Progenitor cell of endocrine pancreas (in vitro differentiated cells): Measurements from ENCODE around the gene TOM1L2. TPM values are rescaled to one million over a fixed set of nuclear protein-coding genes. Genes with fewer than 3 reads are reported as not detected.
A peak's percentile ranks its signal among the peaks of the same experiment; 100 is the strongest.

Source experiments
- DNase-seq: peaks from one replicate; pipeline ENCODE4 v3.0.0; 2021; ENCODE audit warnings: low spot score; ENCODE audit not compliant: unreplicated experiment
- H3K27ac Mint-ChIP-seq: 2 replicates; pipeline ENCODE4 v1.8.0; 2021; ENCODE audit warnings: mild to moderate bottlenecking, moderate library complexity, mixed read lengths
- H3K27me3 Mint-ChIP-seq: 2 replicates; pipeline ENCODE4 v1.8.0; 2021; ENCODE audit warnings: mixed read lengths
- H3K36me3 Mint-ChIP-seq: 2 replicates; pipeline ENCODE4 v1.8.0; 2022; ENCODE audit warnings: mixed read lengths; ENCODE audit not compliant: insufficient read depth
- H3K4me1 Mint-ChIP-seq: 2 replicates; pipeline ENCODE4 v1.8.0; 2021; ENCODE audit warnings: low read depth, mixed read lengths
- H3K4me3 Mint-ChIP-seq: 2 replicates; pipeline ENCODE4 v1.8.0; 2021; ENCODE audit warnings: low read depth, mild to moderate bottlenecking, moderate library complexity, mixed read lengths
- H3K9me3 Mint-ChIP-seq: 2 replicates; pipeline ENCODE4 v1.8.0; 2021; ENCODE audit warnings: low read depth, mixed read lengths
- CTCF ChIP-seq: fragments of 200-600 bp; sonication (generic); IDR thresholded peaks from one replicate; pipeline ENCODE4 v1.5.0; 2021; ENCODE audit warnings: antibody characterized with exemption, mild to moderate bottlenecking; ENCODE audit not compliant: unreplicated experiment
- total RNA-seq: library from RNA; stranded (reverse); gene quantifications from 2 replicates; pipeline ENCODE4 v1.2.1, GENCODE V29; 2021

The TOM1L2 gene
- total RNA-seq, 1 donor from 2014 or later, result 29.4 TPM

DNA sequence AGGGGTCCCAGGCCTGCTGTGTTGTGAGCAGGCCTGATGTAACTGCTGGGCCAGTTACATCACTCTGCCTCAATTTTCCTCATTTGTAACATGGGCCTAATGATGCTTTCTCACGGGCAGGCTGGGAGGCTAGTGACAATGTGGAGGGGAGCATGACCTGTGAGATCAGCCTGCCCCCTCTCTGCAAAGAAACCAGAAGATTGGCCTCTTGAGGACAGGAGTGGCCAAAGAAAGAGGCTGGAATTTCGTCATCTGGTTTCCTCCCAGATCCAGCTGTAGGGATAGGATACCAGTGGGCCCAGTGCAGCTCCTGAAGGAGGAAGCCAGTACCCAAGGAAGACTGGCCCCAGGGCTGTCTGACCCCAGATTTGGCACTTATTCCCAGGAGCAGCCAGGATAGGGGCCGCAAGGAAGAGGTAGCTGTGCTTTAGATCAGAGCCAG is 134.8 kb downstream of the TOM1L2 start:
- H3K4me3 Mint-ChIP-seq, result peak overlapping the region; percentile 87
- no peaks in the 10 kb centered on the region for H3K9me3 Mint-ChIP-seq
- no peaks in the 10 kb centered on the region for H3K36me3 Mint-ChIP-seq
- H3K4me1 Mint-ChIP-seq, result peaks cover 41% of the 10 kb centered on the region
- no peak for TF ChIP-seq CTCF
- DNase-seq, result no peak
- H3K27me3 Mint-ChIP-seq, result no peaks in the 10 kb centered on the region
- H3K27ac Mint-ChIP-seq, result peak overlapping the region; percentile 98

DNA sequence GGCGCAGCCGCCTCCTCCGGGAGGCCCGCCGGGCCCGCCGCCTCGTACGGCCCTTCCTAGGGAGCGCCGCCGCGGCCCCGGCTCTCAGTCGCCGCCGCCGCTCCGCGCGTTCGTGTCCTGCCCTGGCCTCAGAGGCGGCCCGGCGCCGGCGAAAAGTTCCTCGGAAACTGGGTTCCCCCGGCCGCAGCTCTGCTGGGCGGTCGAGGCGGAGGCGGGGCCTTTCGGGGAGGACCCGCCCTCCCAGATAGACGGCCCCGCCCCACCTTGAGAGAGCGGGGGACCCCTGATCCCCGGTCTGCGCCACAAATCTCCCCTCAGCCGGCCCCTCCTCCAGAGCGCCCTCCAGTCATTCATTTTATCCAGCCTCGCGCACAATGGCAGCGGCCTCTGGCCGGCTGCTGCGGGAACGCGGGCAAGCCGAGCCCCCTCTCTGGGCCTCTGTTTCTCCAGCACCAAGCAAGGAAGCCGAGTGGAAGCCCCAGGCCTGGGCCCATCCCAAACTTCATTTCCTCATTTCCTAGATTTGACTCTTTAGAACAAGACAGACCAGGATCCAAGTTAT is 135.3 kb downstream of the TOM1L2 start, which contains the start of gene SREBF1:
TSS of gene SREBF1 (minus strand) at position 169 of the 562 bp plus-strand sequence. CDS start 169 bp downstream, outside the sequence.
- no peak for TF ChIP-seq CTCF
- Mint-ChIP-seq H3K4me1 (peaks cover 44% of the 10 kb centered on the region), H3K27ac (peak within 1 kb of the TSS; percentile 98), H3K27me3 (no peaks in the 10 kb centered on the region), H3K4me3 (peak within 1 kb of the TSS; percentile 87), H3K36me3 (peaks cover 2% of the 10 kb centered on the region), H3K9me3 (no peaks in the 10 kb centered on the region)
- peak; percentile 49 for DNase-seq

DNA sequence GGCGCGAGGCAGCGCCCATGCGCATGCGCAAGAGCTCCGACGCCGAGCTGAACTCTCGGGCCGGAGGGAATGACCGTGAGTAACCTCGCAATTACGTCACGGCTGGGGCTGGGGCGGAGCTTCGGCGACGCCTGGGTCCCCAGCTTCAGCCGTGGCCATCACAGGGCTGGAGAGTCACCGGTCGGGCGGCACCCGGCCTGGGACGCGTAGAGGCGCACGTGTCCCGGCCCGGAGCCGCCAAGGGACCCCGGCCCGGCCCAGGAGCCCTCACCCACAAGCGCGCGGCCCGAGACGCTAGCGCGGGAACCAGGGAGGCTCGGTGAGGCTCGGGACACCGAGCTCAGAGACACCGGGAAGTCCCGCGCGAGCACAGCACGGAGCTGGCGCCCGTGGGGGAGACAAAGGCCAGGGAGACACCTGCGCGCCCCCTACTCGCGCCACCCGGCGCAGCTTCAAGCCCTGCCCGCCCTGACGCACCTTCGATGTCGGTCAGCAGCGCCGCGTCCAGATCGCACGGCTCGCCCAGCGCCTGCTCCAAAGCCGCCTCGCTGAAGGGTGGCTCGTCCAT is 135.9 kb downstream of the TOM1L2 start:
- TF ChIP-seq CTCF, result no peak
- Mint-ChIP-seq H3K36me3 (peaks cover 2% of the 10 kb centered on the region), H3K9me3 (no peaks in the 10 kb centered on the region), H3K27ac (peak overlapping the region; percentile 89), H3K4me1 (peaks cover 44% of the 10 kb centered on the region), H3K4me3 (peak overlapping the region; percentile 87), H3K27me3 (no peaks in the 10 kb centered on the region)
- DNase-seq, result peak; percentile 97

DNA sequence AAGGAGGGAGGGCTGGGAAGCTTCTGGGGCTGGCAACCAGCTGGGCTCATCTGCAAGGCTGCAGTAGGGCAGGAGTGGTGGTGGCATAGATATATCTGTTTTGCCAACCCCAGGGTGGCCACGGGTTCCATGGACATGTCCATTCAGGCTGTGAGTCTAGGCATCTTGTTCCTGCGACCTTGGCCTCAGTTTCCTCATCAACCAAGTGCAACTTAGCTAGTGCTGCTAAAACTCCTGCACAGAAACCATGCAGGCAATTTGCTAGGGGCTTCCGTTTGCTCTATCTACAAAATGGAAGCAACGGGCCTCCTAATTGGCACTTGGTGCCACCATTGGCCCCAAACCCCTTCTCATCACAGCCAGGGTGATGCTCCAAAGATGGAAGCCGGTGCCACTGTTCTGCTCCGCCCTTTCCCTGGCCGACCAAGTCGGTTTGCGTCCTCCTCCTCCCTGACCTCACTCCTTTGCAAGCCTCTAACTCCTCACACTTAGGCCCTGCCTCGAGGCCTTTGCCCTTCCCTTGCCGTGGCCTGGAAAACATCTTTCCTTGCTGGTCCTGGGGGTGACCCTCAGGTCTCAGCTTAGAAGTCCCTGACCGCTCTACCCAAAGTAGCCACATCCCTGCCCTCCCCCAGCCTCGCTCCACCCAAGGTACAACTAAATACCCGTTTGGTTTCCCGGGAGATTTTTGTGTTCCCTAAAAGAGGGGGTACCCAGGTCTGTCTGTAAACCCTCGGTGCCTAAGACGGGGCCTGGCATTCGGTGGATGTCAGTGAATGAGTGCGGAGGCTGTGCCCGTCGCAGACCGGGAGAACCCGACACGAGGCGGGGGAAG is 136.6 kb downstream of the TOM1L2 start:
- Mint-ChIP-seq H3K27me3 (no peaks in the 10 kb centered on the region), H3K36me3 (peaks cover 2% of the 10 kb centered on the region), H3K27ac (peak overlapping the region; percentile 89), H3K9me3 (no peaks in the 10 kb centered on the region), H3K4me3 (peak overlapping the region; percentile 87), H3K4me1 (peaks cover 45% of the 10 kb centered on the region)
- no peak for TF ChIP-seq CTCF
- DNase-seq, result no peak

DNA sequence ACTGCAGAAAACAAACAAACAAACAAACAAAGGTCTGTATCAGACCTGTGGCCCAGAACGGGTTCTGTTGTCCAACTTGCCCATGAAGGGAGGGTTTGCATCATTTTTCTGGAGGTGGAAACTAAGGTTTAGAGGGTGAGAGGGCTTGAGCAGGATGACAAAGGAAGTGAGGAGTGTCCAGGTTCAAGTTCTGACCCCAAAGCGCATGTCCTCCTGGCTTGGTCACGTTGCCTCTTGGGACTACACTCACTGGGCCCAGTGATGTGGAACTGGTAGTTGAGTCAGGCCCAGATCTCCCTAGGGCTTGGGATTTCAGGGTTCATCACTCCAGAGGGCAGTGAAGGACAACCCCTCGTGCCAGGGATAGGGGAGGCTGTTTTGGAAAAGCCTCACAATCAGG is 137.2 kb downstream of the TOM1L2 start:
- Mint-ChIP-seq H3K4me1 (peaks cover 46% of the 10 kb centered on the region), H3K36me3 (peaks cover 2% of the 10 kb centered on the region), H3K27me3 (no peaks in the 10 kb centered on the region), H3K9me3 (no peaks in the 10 kb centered on the region), H3K4me3 (peak overlapping the region; percentile 43), H3K27ac (peak overlapping the region; percentile 46)
- no peak for DNase-seq
- TF ChIP-seq CTCF, result no peak
